GM08714 (cell line): Measurements from ENCODE around the gene SLC66A2.

Experiments
- H3K4me3 ChIP-seq: fragments of 200-500 bp; sonication (Bioruptor generic); 2 replicates; pipeline ENCODE4 v1.5.1; 2014; ENCODE audit warnings: mild to moderate bottlenecking, low read length, inconsistent platforms
- ZNF274 ChIP-seq: IDR thresholded peaks from 2 replicates; pipeline ENCODE4 v1.6.1; 2012; ENCODE audit warnings: mild to moderate bottlenecking, low read depth, low read length

SLC66A2 gene

GRCh38 chr18:79876497-79876896 is 75.0 kb downstream of the SLC66A2 start:
- no peak overlapping the region for H3K4me3 ChIP-seq
- TF ChIP-seq ZNF274 = no peak

GRCh38 chr18:79875931-79876461 is 75.5 kb downstream of the SLC66A2 start:
- H3K4me3 ChIP-seq = no peak overlapping the region
- no peak for TF ChIP-seq ZNF274

- TF ChIP-seq ZNF274 = no peak
- H3K4me3 ChIP-seq = no peak overlapping the region
Observed at GRCh38 chr18:79875531-79875919, 75.9 kb downstream of the SLC66A2 start.

GRCh38 chr18:79874553-79875530 is 76.6 kb downstream of the SLC66A2 start:
- TF ChIP-seq ZNF274 = no peak
- no peak overlapping the region for H3K4me3 ChIP-seq

GRCh38 chr18:79873449-79874110 is 77.9 kb downstream of the SLC66A2 start:
- no peak for TF ChIP-seq ZNF274
- H3K4me3 ChIP-seq = no peak overlapping the region

- H3K4me3 ChIP-seq = no peak overlapping the region
- no peak for TF ChIP-seq ZNF274
Observed at GRCh38 chr18:79872527-79873444, 78.7 kb downstream of the SLC66A2 start.

- no peak for TF ChIP-seq ZNF274
- no peak overlapping the region for H3K4me3 ChIP-seq
Observed at GRCh38 chr18:79871481-79872091, 79.9 kb downstream of the SLC66A2 start.

GRCh38 chr18:79871026-79871390 is 80.4 kb downstream of the SLC66A2 start:
- TF ChIP-seq ZNF274 = no peak
- no peak overlapping the region for H3K4me3 ChIP-seq

- no peak for TF ChIP-seq ZNF274
- H3K4me3 ChIP-seq = no peak overlapping the region
Observed at GRCh38 chr18:79870301-79871025, 81.0 kb downstream of the SLC66A2 start.

GRCh38 chr18:79869591-79870300 is 81.7 kb downstream of the SLC66A2 start:
- no peak overlapping the region for H3K4me3 ChIP-seq
- TF ChIP-seq ZNF274 = no peak

GRCh38 chr18:79868811-79869541 is 82.5 kb downstream of the SLC66A2 start:
- no peak overlapping the region for H3K4me3 ChIP-seq
- TF ChIP-seq ZNF274 = no peak
